ENCODE results near the gene DMRTA1.
"Not testable (repeated sequence)": the region's sequence is repeated elsewhere in the genome, so short reads cannot be mapped to it uniquely, and the experiment has no call there.

DMRTA1 gene

DNA sequence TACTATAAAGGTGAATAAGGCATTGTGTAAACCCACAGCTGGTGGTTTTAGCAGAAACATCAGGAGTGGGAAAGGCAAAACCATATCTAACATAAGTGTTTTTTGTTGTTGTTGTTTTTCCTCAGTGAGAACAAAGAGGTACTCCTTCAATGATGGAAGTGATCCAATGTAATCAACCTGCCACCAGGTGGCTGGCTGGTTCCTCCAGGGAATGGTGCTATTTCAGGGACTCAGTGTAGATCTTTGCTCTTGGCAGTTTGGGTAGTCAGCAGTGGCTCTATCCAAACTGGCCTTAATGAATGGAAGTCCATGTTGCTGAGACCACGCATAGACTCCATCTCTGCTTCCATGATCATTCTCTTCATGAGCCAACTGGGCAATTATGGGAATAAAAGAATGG lies 10.8 kb downstream of the DMRTA1 start:
- DNase-seq: no peak

DNA sequence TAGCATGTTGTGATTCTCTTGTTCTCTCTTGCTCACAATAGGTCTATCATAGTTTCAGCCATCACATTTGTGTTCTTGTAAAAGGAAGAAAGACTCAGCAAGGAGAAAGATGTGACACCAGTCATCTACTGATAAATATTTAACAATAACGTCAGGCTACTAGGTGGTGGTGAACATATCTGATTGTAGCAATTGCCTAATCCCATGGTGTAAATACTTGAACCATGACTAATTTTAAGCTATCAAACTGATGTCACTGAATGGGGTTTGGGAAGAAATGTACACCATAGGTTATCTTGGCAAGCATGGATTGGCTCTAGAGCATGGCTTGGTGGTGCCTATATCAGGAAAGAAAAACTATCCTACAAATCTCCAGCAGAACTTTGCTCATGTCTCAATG lies 16.6 kb downstream of the DMRTA1 start:
- no peak for DNase-seq

DNA sequence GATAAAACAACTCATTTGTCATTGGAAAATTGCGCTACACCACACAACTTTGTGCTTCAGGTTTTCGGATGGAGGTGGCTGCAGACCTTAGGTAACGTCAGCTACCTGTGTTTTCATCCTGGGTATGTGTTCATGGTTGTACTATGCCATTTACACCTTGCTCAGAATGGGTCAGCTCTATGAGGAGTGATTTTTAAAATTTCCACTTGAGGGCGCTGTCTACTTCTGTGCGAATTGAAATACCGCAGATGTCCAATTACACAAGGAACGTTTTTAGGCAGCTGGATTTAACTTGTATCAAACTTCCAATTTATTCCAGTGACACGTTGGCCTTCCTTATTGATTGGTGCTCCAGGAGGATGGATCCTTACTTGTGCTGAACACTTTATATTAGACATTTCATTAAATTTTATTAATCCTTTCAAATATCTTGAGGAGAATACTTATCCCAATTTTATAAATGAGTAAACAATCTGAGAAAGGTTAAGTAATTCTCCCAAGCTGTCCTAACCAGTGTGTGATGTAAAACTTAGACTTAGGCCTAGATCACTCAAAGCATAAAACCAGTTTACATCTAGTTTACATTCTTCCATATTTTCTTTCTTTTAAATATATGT lies 23.4 kb downstream of the DMRTA1 start:
- peak; percentile 37 to 44 (median 40) for DNase-seq

DNA sequence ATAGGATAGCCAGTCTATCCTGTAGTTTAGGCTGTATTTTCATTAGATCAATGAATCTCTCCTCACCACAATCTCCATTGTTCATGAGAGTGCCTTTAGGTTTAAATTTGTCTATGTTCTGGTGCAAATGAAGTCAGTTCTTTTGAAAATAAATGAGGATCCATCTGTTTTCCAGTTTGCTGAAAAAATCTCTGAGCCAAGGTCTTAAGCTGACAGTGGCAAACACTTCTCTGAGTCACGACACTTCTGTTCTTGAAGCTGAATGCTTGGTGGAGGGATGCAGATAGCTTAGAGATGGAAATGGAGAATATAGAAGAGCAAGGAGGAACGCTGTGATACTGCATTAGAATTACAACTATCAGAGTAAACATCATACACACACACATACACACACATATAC lies 34.9 kb downstream of the DMRTA1 start:
- DNase-seq: no peak

DNA sequence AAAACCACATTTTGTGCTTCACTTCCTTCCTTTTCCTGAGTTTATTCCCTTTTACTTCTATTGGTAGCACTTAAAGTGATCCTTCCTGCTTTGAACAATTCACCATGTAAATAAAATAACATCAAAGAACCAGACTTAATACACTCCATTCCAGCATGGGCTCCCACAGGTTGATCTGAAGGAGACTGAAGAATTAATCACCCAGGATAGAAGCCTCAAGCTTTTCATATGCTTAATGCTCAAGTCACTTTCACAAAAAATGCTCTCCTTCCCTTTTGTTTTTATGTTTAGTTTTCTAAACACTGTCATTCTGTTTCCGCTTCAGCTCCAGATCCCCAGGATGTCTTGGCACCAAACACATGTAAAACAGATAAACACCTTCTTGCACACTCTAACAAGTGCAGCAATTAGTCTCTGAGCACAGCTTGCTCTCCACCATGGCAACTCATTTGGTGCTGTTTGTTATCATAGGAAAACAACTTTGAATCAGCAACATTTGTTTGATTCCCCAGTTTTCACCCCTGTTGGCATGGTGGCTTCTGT lies 37.0 kb downstream of the DMRTA1 start:
- DNase-seq: no peak

DNA sequence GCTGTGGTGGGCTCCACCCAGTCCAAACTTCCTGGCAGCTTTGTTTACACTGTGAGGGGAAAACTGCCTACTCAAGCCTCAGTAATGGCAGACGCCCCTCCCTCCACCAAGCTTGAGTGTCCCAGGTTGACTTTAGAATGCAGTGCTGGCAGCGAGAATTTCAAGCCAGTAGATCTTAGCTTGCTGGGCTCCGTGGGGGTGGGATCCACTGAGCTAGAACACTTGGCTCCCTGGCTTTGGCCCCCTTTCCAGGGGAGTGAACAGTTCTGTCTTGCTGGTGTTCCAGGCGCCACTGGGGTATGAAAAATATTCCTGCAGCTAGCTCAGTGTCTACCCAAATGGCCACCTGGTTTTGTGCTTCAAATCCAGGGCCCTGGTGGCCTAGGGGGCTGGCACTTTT lies 49.6 kb downstream of the DMRTA1 start:
- DNase-seq: not testable (repeated sequence)
